ENCODE results near the gene CCL21.
"Not testable (repeated sequence)": the region's sequence is repeated elsewhere in the genome, so short reads cannot be mapped to it uniquely, and the experiment has no call there.

Gene CCL21, protein sequence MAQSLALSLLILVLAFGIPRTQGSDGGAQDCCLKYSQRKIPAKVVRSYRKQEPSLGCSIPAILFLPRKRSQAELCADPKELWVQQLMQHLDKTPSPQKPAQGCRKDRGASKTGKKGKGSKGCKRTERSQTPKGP

GRCh38 chr9:34710023-34710422, at the start of gene CCL21:
CCL21 (minus strand) TSS chr9:34710136; CDS start chr9:34710066, 70 bp downstream.
- no peak for DNase-seq

- no peak for DNase-seq
These were observed 49.6 kb upstream of the CCL21 start for GRCh38 chr9:34759432-34760134.

GRCh38 chr9:34750320-34750719, 40.4 kb upstream of the CCL21 start:
- not testable (repeated sequence) for DNase-seq

- DNase-seq: no peak
These were observed 36.6 kb upstream of the CCL21 start for GRCh38 chr9:34746526-34746925.

DNA sequence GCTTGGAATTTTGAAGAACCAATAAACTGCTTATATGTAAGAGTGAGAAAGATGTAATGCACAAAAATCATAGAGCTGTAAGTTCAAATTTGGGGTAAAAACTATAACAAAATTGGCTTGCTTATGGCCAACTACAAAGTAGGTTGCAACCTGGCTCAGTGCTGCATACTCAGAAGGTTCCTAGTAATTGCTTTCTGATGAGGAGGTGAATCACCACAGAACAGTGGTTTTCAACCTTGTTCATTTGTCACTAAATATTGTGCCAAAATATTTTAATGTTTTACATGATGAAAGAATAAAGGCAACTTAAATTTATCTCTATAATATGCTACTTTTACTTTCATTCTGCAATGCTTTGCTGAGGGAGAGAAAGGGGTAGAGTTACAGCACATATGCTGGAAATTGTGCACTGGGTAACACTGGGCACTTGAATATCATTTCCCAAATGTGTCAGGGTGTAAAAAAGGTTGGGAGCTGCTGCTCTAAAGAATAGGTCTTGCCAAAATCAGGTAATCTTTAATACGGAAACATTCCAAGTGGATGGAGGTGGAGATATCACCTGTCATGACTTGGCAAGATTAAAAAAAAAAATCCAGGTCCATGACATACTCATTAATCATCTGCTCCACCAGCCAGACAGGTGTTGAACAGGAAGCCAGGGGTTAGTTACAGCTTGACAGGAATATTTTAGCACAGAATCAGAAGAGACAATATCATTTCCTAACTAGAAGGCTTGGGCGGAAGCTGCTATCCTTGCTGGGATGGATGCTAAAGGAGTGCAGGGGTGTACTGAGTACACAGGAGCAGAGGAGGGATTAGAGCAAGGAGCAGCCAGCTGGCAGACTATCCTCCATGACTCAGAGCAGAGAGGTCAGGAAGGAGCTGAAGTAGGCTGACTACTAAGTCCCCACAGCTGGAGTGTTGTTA, 34.6 kb upstream of the CCL21 start:
- no peak for DNase-seq

DNA sequence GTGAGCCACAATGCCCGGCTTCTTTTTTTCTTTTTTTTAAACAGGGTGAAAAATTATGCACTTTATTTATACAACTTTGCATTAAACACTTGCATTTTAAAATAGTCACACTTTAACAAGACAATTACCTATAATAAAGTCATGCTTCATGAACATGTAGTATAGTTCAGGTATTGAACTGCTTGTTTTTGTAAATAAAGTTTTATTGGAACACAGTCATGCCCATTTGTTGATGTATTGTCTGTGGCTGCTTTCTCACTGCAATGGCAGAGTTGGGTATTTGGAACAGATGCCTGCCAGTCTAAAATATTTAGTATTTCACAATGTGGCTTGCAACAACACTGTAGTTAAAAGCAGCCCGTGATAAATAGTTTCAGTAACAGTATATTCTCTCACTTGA, 32.8 kb upstream of the CCL21 start:
- no peak for DNase-seq

GRCh38 chr9:34741628-34742027, 31.7 kb upstream of the CCL21 start:
- DNase-seq: no peak

GRCh38 chr9:34740176-34740575, 30.2 kb upstream of the CCL21 start:
- not testable (repeated sequence) for DNase-seq

GRCh38 chr9:34737677-34738260, 27.8 kb upstream of the CCL21 start:
- DNase-seq: no peak

DNA sequence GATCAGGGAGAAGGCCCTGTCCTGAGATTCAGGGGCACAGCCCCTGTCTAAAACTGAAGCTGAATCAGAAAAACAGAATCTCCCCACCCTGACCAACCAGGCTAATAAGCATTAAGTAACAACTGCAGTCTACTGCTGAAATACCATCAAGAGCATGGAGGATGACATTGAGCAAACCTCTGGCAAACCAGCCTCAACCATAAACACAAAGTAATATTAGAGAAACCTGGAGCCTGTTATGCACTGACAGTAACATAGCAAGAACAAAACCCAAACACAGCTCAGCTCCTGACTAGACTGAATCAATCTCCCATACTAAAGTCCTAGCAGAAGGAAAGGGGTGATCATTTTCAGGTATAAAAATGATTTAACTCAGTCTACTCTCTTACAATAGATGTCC, 24.8 kb upstream of the CCL21 start:
- no peak for DNase-seq

DNA sequence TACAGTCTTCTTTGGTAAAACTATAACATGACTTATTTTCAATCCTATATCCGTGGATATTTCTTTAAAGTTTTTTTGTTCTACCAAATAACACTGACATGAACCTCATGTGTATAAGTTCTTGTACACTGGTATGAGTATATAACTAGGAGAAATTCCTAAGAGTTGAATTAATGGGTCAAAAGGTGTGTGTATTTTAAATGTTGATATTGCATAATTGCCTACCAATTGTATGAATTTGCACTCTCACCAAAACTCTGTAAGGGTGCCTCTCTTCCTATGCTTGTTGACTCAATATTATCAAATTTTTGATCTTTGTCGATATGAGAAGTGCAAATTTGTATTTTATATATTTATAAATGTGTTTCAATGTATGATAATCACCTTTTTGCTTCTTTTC, 22.9 kb upstream of the CCL21 start:
- no peak for DNase-seq

DNA sequence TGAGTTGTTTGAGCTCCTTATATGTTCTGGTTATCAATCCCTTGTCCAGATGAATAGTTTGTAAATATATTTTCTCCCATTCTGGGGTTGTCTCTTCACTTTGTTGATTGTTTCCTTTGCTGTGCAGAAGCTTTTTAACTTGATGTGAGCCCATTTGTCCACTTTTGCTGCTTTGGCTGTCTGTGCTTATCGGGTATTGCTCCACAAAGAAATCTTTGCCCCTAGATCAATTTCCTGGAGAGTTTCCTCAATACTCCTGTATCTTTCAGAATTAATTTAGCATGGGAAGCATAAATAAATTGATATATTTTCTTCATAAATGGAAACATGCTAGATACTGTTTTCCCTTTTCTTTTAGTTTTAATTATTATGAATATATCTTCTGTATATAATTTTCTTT, 22.5 kb upstream of the CCL21 start:
- no peak for DNase-seq

DNA sequence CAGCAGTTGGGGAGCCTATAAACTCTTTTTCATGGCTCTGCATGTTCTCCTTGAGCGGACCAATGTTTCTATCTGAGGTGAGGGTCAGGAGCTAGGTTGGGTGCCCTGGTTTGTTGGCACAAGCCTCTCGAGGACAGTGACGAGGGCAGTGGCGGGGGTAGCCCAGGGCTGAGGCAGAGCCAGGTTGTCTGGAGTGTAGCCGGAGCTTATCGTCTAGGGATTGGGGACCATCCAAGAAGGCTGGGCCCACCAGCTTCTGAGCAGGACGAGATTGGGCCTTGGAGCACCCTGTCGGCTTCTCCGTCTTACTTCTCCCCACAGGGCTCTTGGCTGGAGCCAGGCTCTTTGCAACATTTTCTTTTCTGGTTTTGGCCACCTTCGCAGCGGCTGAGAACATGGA, 13.2 kb upstream of the CCL21 start:
- DNase-seq: no peak

- DNase-seq: not testable (repeated sequence)
These were observed 9.8 kb upstream of the CCL21 start for GRCh38 chr9:34719769-34720025.

- DNase-seq: no peak
These were observed 9.3 kb upstream of the CCL21 start for GRCh38 chr9:34719021-34719768.

- DNase-seq: no peak
These were observed 8.2 kb upstream of the CCL21 start for GRCh38 chr9:34717996-34718614.

GRCh38 chr9:34716711-34717110, 6.8 kb upstream of the CCL21 start:
- DNase-seq: no peak

DNA sequence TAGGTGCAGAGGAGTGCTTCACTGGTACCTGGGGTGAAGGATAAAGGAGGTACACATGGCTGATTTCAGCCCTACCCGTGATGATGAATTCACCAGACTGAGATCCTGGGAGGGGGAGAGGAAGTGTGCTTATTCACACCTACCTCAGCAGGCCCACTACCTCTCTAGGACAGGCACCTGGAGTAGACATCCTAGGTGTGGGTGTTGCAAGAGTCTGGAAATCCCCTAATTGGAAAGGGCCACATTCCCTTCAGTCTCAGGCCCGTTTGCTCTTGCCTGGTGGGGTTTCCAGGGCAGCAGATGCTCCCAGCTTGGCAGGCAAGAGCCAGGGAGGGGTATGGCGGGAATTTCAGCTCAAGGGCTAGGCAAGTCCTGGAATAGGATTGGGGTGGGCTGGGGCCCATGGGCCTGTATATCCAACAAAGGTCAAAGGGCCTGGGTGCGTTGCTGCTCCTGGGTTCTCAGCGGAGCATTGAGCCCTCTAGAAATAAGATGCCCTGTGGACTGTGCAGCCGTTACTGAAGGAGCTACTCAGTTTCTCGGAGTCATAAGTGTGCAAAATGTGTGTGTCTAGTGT, 5.8 kb upstream of the CCL21 start:
- no peak for DNase-seq

DNA sequence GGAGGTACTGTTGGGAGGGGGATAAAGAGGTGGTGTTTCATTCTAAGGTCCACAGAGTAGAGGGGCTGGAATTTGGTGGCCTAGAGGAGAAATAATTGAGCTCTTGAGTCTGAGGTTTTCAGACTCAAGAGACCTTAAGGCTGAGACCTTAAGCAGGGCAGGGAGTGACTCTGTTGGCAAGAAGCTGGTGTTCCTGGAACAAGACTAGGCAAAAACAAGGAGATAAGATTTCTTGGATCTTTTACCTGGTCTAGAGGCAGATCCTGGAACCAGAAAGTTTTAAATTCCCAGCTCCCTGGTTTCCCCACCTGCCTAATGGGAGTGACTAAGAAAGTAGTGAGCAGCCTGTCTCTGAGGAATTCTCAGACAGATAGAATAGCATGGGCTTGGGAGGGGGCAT, 4.1 kb upstream of the CCL21 start:
- DNase-seq: no peak

DNA sequence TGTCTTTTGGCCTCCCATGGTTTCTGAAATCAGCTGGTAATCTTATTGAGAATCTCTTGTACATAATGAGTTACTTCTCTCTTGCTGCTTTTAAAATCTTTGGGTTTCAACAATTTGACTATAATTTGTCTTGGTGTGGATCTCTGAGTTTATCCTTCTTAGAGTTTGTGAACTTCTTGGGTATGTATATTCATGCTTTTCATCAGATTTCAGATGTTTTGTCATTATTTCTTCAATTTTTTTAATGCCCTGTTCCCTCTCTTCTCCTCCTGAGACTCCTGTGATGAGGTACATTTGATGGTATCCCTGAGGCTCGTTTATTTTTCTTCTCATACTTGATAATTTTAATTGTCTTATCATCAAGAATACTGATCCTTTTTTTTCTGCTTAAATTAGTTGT, 2.2 kb upstream of the CCL21 start:
- no peak for DNase-seq

GRCh38 chr9:34709196-34709978, 549 bp downstream of the CCL21 start:
- DNase-seq: no peak
